ENCODE results near the gene MSANTD1.

- TF ChIP-seq CTCF (IDR thresholded peaks at IDR 0.05; ENCODE audit: low read depth, low read length, missing input control) (no peak), TAF1 (conservative IDR thresholded peaks at IDR 0.05) (no peak), SP1 (IDR thresholded peaks at IDR 0.05) (no peak), RAD21 (IDR thresholded peaks at IDR 0.05) (no peak), MAX (IDR thresholded peaks at IDR 0.05) (no peak), YY1 (IDR thresholded peaks at IDR 0.05) (no peak), REST (IDR thresholded peaks at IDR 0.05) (no peak), ZBTB33 (IDR thresholded peaks at IDR 0.05) (no peak), RXRA (IDR thresholded peaks at IDR 0.05) (no peak)
Observed at GRCh38 chr4:3262208-3263052, 13.5 kb downstream of the MSANTD1 start.
